Activated CD8-positive, alpha-beta memory T cell treated with anti-CD3 and anti-CD28 coated beads, Interleukin-2, amount 50 U/mL, for 1 hour (primary cell): ENCODE data around the gene TEFM.
"Not testable (repeated sequence)": the region's sequence is repeated elsewhere in the genome, so short reads cannot be mapped to it uniquely, and the experiment has no call there.

ENCODE experiments used
- DNase-seq: peaks from one replicate; pipeline ENCODE4 v3.0.0-alpha.2; 2020; ENCODE audit errors: extremely low read depth

Gene TEFM

DNA sequence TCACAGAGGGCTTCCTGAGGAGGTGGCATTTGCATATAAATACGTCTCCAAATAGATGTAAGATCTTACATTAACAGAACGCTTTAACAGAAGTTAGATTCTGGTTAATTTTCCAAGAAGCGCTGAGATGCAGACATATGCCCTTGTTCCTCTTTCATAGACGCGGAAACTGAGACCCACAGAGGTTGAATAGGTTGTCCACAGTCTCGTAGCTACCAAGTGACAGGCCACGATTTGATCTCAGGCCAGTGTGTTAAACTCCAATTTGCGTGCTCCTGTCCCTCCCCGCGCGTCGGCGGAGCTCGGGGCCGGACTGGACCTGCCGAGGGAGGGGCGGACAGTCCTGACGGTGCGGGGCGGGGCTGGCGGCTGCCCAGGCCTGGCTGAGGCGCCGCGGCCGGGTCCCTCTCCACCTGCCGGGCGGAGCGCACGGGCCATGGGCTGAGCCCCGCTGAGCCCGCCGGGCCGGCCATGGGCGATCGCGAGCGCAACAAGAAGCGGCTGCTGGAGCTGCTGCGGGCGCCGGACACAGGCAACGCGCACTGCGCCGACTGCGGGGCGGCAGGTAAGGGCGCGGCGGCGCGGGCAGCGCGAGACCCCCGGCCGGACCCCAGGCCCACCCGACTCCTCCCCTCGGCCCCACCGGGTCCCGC lies 15.6 kb upstream of the TEFM start, which contains the start of gene ADAP2:
TSS of gene ADAP2 (plus strand) at position 402 of the 653 bp plus-strand sequence. CDS start at position 472, 70 bp downstream.
- no peak for DNase-seq

DNA sequence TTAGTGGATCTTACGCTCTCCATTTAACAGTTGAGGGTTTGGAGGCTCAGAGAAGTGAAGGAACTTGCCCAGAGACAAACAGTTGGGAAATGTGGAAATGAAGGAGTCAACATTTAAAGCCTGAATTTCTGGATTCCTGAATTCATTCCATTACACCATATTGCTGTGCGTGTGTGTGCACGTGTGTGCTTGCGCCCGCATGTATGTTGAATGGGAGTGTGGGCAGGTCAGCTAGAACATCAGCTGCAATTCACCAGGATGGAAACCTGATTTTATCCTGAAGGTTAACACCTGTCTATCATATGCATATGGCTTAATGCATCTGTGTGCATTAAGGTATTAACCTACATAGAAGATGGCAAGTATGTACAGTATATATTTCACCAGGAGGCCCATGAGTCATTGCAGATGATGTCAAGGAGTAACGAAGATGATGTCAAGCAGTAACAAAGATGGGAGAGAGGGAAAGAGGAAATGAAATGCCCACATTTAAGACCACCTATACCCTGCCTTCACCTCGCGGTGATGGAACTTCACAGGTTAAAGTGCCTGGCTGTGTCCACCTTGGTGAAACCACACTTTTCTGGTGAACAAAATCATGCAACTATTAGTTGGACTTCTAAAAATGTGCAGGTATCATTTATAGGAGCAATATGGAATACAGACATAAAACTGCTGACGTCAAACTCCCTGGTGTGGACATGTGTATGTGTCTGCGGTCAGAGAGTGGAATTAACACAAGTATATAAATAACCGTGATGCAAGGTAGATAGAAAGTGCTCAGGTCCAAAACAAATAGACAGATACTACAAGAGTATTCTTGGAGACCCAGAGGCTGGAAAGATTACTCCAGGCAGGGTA lies 14.9 kb upstream of the TEFM start:
- DNase-seq, result no peak

DNA sequence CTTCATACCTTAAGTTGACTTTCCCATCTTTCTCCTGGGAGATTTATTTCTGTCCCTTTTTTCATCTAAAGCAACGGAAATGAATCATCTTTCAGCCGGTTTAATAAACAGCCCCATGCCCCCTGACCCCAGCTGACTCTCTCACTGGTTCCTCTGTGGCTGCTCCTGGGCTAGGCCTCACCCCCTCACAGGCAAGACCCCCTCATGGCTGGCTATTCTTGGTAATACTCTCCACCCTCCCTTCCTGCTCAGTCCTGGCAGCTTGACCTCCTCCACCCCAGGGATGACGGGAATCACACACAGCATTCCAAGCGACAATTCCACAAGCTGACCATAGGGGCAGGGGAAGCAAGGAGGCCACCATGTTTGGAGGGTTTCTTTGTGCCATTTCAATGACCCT lies 14.2 kb upstream of the TEFM start:
- no peak for DNase-seq

DNA sequence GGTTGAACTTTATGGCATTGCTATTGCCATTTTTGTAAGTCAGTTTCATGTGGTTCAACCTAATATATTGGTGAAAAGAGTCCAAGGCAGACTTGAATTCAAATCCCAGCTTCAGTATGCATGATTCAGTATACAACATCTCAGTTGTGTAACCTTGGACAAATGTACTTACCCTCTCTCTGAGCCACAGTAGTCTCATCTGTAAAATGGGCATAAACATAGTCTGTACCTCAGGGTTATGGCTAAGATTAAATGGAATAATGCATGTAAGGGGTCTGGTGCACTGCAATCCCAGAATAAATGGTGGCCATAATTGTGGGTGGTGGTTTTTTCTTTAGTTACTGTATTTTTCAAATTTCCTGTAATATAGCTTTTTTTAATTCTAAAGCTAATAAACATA lies 11.0 kb upstream of the TEFM start:
- DNase-seq, result no peak

DNA sequence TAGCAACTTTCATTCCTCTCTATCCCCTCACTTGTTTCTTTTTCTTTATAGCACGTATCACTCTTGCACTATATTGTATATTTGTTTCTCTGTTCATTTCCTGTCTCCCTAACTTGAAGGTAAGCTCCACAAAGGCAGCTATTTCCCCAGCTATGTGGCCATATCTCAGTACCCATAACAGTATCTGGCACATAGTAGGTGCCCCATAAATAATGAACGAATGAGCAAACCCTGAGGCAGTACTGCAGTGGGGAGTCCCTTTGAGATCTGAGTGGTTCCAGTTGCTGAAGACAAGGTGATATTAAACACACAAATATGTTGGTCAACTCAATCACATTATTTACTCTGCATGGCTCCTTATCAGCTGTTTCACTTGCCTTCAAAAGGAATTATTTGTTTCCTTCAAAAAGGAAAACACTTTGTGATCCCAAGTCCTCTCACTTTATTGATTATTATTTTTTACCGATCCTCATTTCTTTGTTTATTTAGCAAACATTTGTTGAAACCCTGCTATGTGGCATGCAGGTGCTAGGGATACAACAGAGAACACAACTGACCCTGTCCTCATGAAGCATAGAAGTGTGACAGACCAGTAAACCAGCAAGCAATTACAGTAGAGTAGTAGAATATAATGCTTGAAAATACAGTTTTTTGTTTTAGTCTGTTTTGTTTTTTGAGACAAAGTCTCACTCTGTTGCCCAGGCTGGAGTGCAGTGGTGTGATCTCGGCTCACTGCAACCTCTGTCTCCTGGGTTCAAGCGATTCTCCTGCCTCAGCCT lies 10.0 kb upstream of the TEFM start:
- DNase-seq, result no peak

DNA sequence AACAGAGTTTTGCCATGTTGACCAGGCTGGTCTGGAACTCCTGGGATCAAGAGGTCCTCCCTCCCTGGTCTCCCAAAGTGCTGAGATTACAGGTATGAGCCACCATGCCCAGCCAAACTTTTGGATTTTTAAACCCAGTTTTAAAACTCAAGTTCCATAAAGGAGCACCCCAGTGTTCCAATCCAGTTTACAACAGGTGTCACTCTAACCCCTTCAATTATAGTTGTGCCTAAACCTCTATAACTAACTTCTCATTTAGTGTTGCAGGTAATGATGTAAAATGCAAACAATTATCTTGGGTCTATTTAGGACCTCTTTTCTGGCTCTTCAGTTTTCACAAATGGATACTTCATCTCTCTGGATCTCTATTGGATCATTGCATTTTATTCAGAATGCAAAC lies 7.9 kb upstream of the TEFM start:
- no peak for DNase-seq

DNA sequence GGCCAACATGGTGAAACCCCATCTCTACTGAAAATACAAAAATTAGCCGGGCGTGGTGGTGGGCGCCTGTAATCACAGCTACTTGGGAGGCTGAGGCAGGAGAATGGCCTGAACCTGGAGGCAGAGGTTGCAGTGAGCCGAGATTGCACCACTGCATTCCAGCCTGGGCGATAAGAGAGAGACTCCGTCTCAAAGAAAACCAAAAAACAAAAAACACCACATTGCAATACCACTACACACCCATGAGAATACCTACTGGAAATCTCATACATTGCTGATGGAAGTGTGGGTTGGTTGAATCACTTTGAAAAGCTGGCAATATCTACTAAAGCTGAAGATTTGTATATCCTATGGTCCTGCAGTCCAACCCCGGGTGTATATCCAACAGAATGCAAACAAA lies 4.1 kb upstream of the TEFM start:
- DNase-seq, result not testable (repeated sequence)

DNA sequence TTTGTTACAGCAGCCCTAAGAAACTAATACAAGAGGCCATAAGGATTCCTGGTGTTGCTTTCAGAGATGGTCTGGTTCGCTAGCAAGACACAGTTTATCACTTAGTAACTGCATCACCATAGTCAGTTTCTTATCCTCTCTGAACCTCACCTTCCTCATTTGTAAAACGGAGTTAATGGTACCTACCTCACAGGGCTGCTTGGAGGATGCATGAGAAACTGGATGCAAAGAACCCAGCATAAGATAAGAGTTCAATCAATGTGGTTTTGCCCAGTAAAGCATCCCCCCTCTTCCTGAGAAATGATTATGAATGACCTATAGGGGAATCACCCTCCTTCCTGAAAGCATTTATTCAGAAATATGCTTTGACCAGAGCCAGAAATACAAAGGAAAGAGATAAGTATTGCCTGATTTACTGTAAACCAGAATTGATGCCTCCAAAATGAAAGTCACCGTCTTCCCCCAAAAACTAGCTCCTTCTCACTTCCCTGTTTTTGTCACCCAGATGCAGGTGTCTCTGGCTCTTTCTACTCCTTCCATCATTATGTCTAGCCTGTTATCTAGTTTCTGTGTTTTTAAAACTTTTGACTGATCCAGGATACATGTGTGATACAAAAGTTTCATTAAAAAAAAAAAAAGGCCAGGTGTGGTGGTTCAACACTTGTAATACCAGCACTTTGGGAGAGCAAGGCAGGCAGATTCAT lies 2.8 kb upstream of the TEFM start:
- no peak for DNase-seq

DNA sequence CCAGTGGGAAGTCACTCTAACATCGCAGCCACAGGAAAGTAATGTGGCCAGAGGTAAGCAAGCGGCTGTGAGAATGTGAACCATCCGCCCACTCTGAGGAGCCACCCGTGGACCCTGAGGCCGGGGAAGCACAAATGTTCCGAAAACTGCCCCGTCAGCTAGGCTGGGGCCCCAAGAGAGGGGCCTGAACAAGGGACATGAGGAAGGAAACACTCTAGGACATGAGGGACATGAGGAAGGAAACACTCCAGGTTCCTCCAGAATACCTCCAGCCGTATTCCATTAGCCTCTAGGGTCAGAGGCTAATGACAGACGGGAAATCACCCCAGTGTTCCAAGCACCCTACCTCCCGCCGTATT lies 317 bp downstream of the TEFM start:
- no peak for DNase-seq

DNA sequence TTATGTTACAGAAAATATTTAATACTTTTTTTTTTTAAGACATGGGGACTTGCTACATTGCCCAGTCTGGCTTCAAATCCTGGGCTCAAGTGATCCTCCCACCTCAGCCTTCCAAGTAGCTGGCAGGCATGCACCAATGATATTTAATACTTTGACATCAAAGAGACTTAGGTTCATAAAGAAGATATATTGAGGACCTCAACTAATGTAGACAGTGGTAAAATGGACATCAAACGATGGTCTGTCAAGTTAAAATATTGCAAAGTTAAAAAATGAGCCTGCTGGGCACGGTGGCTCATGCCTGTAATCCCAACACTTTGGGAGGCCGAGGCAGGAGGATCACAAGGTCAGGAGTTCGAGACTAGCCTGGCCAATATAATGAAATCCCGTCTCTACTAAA lies 8.7 kb downstream of the TEFM start:
- no peak for DNase-seq

DNA sequence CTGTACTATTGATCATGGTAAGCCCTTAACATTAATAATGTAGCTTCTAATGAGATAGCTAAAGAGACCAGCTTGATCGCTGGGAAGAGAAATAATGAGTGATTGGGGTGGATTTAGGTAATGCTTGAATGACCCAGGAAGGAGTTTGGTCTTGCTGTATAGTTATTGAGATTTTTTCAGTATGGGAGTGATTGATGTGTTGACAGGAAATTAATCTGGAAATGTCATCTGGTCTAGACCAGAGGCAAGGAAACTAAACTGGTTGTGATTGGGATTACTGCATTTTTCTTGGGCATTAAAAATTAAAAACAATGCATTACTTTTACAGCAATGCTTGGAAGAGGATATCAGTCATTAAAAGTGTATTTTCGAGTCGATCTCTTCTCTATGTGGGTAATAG lies 11.8 kb downstream of the TEFM start:
- DNase-seq, result no peak

DNA sequence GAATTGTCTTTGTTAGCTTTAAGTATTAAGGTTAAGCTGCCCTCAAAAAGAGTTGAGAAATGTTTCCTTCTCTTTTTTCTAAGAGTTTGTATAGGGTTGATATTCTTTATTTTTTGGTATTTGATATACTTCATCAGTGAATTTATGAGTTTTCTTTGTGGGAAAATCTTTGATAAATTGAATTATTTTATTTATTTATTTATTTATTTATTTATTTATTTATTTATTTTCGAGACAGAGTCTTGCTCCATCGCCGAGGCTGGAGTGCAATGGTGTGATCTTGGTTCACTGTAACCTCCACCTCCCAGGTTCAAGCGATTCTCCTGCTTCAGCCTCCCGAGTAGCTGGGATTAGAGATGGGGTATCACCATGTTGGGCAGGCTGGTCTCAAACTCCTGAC lies 19.9 kb downstream of the TEFM start:
- no peak for DNase-seq

DNA sequence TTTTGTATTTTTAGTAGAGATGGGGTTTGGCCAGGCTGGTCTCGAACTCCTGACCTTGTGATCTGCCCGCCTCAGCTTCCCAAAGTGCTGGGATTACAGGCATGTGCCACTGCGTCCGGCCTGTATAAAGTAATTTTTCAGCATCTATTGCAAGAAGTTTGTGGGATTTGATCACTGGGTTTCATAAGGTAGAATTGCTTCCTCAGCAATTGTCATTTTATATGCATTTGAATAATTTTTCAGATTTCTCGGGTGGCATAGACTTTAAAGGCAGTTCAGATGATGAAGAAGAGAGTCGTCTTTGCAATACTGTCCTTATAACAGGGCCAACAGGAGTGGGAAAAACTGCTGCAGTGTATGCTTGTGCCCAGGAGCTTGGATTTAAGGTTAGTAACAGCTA lies 37.0 kb downstream of the TEFM start:
- DNase-seq, result no peak

DNA sequence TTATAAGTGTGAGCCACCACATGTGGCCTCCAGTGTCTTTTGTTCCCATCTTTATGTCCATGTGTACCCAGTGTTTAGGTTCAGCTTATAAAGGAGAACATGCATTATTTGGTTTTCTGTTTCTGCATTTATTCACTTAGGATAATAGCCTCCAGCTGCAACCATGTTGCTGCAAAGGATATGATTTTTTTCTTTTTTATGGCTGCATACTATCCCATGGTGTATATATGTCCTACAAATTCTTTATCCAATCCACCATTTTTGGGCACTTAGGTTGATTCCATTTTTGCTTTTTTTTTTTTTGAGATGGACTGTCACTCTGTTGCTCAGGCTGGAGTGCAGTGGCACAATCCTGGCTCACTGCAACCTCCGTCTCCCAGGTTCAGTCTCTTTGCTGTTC lies 41.4 kb downstream of the TEFM start:
- no peak for DNase-seq

DNA sequence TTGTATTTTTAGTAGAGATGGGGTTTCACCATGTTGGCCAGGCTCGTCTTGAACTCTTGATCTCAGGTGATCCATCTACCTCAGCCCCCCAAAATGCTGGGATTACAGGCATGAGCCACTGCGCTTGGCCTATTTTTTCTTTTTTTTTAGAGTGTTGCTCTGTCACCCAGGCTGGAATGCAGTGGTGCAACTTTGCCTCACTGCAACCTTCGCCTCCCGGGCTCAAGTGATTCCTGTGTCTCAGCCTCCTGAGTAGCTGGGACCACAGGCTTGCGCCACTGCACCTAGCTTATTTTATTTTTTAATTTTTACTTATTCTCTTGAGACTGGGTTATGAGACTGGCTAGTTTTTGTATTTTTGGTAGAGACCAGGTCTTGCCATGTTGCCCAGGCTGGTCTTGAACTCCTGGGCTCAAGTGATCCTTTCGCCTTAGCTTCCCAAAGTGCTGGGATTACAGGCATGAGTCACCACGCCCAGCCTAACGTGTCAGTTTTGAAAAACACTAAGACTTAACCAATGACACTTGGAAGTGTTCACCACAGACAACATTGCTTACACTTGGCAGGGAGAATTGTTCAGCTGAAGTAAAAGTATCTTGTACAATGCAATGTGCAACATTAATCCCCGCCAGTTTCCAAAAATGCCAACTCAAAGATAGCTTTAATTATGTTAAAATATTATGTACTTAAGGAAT lies 47.3 kb downstream of the TEFM start:
- DNase-seq, result no peak

DNA sequence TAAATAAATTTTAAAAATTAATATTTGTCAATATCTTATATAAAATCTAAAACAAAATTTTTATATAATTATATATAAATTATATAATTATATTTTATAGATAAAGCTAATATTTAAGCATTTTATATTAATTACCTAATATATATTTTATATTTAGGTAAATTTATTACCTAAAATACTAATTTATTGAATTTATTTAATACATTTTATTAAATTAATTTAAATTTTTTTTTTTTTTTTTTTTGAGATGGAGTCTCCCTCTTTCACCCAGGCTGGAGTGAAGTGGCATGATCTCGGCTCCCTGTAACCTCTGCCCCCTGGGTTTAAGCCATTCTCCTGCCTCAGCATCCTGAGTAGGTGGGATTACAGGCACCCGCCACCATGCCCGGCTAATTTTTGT lies 51.9 kb downstream of the TEFM start:
- DNase-seq, result no peak
